Body of pancreas (tissue), 4 donors: ENCODE results near the gene ZNF407.

ENCODE experiments used
- POLR2A ChIP-seq, 3 donors: fragments of 450-650 bp; IDR thresholded peaks; one replicate each; pipeline ENCODE4 v1.6.1; 2016; ENCODE audit warnings: antibody characterized with exemption in 3 of 3, mild to moderate bottlenecking in 2 of 3
- TF ChIP-seq, protein P1 (sequence below), 7 experiments: fragments of 450-650 bp in 4 of 7; fragments of 200-600 bp in 3 of 7; sonication (generic) in 3 of 7; IDR thresholded peaks; one replicate each; pipeline ENCODE4 v1.5.1; 2016 to 2019; ENCODE audit warnings: antibody characterized with exemption in 7 of 7

DNA sequence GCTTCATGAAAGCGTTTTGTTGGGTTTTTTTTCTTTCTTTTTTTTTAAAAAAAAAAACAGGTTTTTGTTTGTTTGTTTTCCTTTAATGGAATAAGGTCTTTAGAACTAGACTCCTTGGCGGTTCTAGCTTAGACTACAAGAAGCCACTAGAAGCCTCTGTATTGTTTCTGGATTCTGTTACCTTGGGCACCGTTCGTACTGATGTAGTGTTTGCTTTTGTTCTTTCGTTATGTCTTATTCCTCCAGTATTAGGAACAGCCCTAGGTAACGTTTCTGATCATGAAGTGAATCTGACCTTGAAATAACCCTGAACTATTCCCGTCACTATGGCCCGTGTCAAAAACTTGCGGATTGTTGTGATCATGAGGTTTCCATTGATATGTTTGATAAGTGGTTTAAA is 446.6 kb downstream of the ZNF407 start:
- TF ChIP-seq, protein P1, sequence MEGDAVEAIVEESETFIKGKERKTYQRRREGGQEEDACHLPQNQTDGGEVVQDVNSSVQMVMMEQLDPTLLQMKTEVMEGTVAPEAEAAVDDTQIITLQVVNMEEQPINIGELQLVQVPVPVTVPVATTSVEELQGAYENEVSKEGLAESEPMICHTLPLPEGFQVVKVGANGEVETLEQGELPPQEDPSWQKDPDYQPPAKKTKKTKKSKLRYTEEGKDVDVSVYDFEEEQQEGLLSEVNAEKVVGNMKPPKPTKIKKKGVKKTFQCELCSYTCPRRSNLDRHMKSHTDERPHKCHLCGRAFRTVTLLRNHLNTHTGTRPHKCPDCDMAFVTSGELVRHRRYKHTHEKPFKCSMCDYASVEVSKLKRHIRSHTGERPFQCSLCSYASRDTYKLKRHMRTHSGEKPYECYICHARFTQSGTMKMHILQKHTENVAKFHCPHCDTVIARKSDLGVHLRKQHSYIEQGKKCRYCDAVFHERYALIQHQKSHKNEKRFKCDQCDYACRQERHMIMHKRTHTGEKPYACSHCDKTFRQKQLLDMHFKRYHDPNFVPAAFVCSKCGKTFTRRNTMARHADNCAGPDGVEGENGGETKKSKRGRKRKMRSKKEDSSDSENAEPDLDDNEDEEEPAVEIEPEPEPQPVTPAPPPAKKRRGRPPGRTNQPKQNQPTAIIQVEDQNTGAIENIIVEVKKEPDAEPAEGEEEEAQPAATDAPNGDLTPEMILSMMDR (IDR thresholded peaks at IDR 0.05), result no peak
- TF ChIP-seq POLR2A (IDR thresholded peaks at IDR 0.05), result no peak
